RWPE2 (cell line): ENCODE results near the gene BCL10.
A peak's percentile ranks its signal among the peaks of the same experiment; 100 is the strongest.

ENCODE experiments used
- ATAC-seq: fragments of 200-7000 bp; cut with Tn5 transposase; 3 replicates; pipeline ENCODE4 v1.9.1; 2021; ENCODE audit warnings: low read depth
- DNase-seq: peaks from one replicate; pipeline ENCODE4 v3.0.0-alpha.2; 2020; ENCODE audit warnings: low spot score
- H3K27ac ChIP-seq: fragments of 450-650 bp; 2 replicates; pipeline ENCODE4 v1.5.1; 2017; ENCODE audit warnings: mild to moderate bottlenecking; ENCODE audit not compliant: poor library complexity, severe bottlenecking
- H3K27me3 ChIP-seq: fragments of 250-450 bp; sonication (Bioruptor Pico); 2 replicates; pipeline ENCODE4 v1.5.1; 2021; ENCODE audit warnings: mild to moderate bottlenecking, moderate library complexity; ENCODE audit not compliant: insufficient read depth, poor library complexity, severe bottlenecking
- H3K36me3 ChIP-seq: fragments of 250-450 bp; sonication (Bioruptor Pico); 2 replicates; pipeline ENCODE4 v1.5.1; 2020; ENCODE audit warnings: low read depth, mild to moderate bottlenecking, moderate library complexity
- H3K4me1 ChIP-seq: fragments of 250-450 bp; sonication (Bioruptor Pico); 2 replicates; pipeline ENCODE4 v1.5.1; 2021; ENCODE audit warnings: mild to moderate bottlenecking, moderate library complexity; ENCODE audit not compliant: insufficient read depth, poor library complexity, severe bottlenecking
- H3K4me3 ChIP-seq: fragments of 250-450 bp; sonication (Bioruptor Pico); 2 replicates; pipeline ENCODE4 v1.5.1; 2021; ENCODE audit warnings: mild to moderate bottlenecking, moderate library complexity; ENCODE audit not compliant: severe bottlenecking
- H3K9me3 ChIP-seq: fragments of 250-450 bp; sonication (Bioruptor Pico); 2 replicates; pipeline ENCODE4 v1.5.1; 2021; ENCODE audit warnings: mild to moderate bottlenecking, moderate library complexity; ENCODE audit not compliant: severe bottlenecking
- TF ChIP-seq, protein P1 (sequence below): fragments of 450-650 bp; IDR thresholded peaks from one replicate; pipeline ENCODE4 v1.5.1; 2017; ENCODE audit warnings: mild to moderate bottlenecking, moderate library complexity; ENCODE audit not compliant: poor library complexity, severe bottlenecking

Gene BCL10

DNA sequence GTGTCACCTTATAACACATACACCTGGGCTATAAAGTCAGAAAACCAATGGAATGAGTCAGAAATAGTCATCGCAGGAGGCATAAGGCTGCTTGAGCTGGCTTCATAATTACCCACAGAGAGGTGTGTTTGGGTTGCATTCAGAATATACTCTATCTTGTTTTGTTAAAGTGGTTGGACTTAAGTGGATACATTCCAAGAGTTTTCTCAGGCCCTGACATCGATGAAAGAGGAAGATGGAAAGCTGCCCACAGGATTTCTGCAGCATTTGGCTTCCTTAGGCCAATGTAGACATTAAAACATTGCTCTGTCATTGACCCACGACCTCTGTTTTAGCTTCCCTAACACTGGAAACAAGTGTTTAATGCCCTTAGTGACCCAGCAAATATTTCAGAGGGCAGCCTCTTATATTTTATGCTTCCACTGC lies 18.6 kb upstream of the BCL10 start:
- Histone ChIP-seq H3K36me3 (no peaks in the 10 kb centered on the region), H3K27ac (peak overlapping the region; percentile 87), H3K9me3 (no peaks in the 10 kb centered on the region), H3K27me3 (no peaks in the 10 kb centered on the region), H3K4me3 (no peak overlapping the region), H3K4me1 (peaks cover 55% of the 10 kb centered on the region)
- no peak for DNase-seq
- TF ChIP-seq, protein P1, sequence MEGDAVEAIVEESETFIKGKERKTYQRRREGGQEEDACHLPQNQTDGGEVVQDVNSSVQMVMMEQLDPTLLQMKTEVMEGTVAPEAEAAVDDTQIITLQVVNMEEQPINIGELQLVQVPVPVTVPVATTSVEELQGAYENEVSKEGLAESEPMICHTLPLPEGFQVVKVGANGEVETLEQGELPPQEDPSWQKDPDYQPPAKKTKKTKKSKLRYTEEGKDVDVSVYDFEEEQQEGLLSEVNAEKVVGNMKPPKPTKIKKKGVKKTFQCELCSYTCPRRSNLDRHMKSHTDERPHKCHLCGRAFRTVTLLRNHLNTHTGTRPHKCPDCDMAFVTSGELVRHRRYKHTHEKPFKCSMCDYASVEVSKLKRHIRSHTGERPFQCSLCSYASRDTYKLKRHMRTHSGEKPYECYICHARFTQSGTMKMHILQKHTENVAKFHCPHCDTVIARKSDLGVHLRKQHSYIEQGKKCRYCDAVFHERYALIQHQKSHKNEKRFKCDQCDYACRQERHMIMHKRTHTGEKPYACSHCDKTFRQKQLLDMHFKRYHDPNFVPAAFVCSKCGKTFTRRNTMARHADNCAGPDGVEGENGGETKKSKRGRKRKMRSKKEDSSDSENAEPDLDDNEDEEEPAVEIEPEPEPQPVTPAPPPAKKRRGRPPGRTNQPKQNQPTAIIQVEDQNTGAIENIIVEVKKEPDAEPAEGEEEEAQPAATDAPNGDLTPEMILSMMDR = no peak
- peak; percentile 86 for ATAC-seq

DNA sequence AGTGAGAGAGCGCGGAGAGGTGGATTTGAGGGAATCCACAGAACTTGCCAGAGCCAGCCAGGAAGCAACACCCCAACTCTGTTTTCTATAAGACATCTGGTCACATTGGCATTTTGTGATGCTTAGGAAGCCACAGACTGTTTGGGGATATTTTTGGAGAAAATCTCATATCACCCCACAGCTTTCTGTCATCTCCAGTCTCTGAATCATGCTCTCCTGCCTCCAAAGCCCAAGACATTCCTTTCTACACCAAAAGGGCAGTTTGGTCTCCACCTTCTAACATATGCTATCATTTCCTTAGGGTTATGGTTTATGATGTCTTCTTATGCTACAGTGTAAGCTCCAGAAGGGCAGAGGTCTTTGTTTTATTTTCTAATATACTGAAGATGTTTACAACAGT lies 14.4 kb upstream of the BCL10 start:
- H3K36me3 ChIP-seq = no peaks in the 10 kb centered on the region
- TF ChIP-seq, protein P1 = no peak
- no peaks in the 10 kb centered on the region for H3K9me3 ChIP-seq
- H3K4me1 ChIP-seq = peaks cover 43% of the 10 kb centered on the region
- DNase-seq = no peak
- H3K4me3 ChIP-seq = no peak overlapping the region
- H3K27me3 ChIP-seq = no peaks in the 10 kb centered on the region
- H3K27ac ChIP-seq = peak overlapping the region; percentile 96
- no peak for ATAC-seq

DNA sequence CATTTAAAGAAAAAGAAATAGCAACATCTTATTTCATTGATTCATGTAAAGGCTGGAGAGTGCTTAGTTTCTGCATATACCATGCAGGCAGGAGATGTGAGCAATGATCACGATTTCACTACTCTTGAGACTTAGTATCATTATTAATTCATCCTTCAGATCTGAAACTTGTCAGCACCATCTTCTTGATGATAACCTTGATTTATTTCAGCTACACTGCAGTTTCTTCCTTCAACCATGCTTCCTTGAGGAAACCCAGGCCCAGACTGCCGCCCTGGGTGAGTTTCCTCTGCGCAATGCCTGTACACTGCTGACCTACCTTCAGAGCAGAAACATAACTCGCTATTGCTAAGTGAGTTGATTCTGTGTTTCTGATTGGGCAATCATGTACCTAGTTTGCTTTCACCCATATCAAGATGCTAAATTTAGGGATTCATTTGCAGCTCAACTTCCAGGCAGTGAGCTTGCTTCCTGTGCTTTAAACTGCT lies 13.5 kb upstream of the BCL10 start:
- DNase-seq = no peak
- Histone ChIP-seq H3K4me1 (peaks cover 34% of the 10 kb centered on the region), H3K27me3 (no peaks in the 10 kb centered on the region), H3K27ac (peak overlapping the region; percentile 96), H3K9me3 (no peaks in the 10 kb centered on the region), H3K36me3 (no peaks in the 10 kb centered on the region), H3K4me3 (no peak overlapping the region)
- TF ChIP-seq, protein P1 = no peak
- ATAC-seq = peak; percentile 19

DNA sequence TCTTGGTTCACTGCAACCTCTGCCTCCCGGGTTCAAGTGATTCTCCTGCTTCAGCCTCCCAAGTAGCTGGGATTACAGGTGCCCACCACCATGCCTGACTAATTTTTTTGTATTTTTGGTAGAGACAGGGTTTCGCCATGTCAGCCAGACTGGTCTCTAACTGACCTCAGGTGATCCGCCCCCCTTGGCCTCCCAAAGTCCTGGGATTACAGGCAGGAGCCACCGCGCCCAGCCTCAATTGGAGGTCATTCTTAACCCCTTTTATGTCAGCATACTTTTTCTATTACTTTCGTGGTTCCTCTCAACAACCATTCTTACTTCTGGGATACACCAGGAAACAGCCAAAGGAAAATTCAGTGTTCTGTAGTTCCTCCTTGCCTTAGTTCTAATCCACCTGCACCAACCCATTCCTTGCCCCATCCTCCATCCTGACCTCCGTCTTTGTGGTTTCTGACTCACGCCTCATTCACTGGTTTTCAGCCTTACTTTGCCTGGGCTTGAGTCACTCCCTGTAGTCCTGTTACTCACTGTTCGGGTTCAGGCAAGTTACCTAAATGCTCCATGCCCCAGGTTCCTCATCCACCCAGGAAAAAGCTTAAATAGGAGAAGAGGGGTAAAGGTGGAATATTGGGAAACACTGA lies 12.9 kb upstream of the BCL10 start:
- no peaks in the 10 kb centered on the region for H3K36me3 ChIP-seq
- no peaks in the 10 kb centered on the region for H3K27me3 ChIP-seq
- peaks cover 28% of the 10 kb centered on the region for H3K4me1 ChIP-seq
- DNase-seq = peak; percentile 92
- peak; percentile 99 for ATAC-seq
- TF ChIP-seq, protein P1 = no peak
- no peak overlapping the region for H3K4me3 ChIP-seq
- H3K9me3 ChIP-seq = no peaks in the 10 kb centered on the region
- peak overlapping the region; percentile 96 for H3K27ac ChIP-seq

DNA sequence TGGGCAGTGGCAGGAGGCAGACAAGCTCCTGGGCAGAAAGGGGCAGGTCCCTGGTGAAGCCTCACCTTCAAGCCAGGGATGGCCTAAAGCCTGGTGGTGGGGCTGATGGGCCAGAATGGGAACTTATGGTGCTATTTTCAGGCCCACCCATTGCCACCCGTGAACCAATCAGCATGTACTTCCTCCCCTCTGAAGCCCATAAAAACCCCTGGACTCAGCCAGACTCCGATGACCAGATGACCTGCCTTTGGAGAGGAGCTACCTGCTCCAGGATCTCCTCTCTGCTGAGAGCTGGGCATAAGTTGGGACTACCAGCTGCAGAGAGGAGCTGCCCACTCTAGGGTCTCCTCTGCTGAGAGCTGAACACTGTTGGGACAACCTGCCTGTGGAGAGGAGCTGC lies 7.8 kb upstream of the BCL10 start:
- no peak for ATAC-seq
- TF ChIP-seq, protein P1 = no peak
- Histone ChIP-seq H3K4me1 (peaks cover 9% of the 10 kb centered on the region), H3K36me3 (no peaks in the 10 kb centered on the region), H3K27me3 (no peaks in the 10 kb centered on the region), H3K27ac (no peak overlapping the region), H3K4me3 (no peak overlapping the region), H3K9me3 (no peaks in the 10 kb centered on the region)
- no peak for DNase-seq
